Glutamatergic neuron (in vitro differentiated cells): ENCODE data around the gene DSCAML1. TPM values are rescaled to one million over a fixed set of nuclear protein-coding genes. Genes with fewer than 3 reads are reported as not detected.

Experiments used
- DNase-seq: peaks from one replicate; pipeline ENCODE4 v3.0.0; 2022
- H3K27ac Mint-ChIP-seq: one replicate; pipeline ENCODE4 v1.8.0; 2020; ENCODE audit warnings: mild to moderate bottlenecking, mixed read lengths, inconsistent platforms; ENCODE audit not compliant: unreplicated experiment
- H3K27me3 Mint-ChIP-seq: one replicate; pipeline ENCODE4 v1.8.0; 2020; ENCODE audit warnings: mild to moderate bottlenecking, moderate library complexity, mixed read lengths, inconsistent platforms; ENCODE audit not compliant: unreplicated experiment
- H3K36me3 Mint-ChIP-seq: one replicate; pipeline ENCODE4 v1.8.0; 2020; ENCODE audit warnings: mild to moderate bottlenecking, mixed read lengths, inconsistent platforms; ENCODE audit not compliant: unreplicated experiment
- H3K4me1 Mint-ChIP-seq: one replicate; pipeline ENCODE4 v1.8.0; 2020; ENCODE audit warnings: mild to moderate bottlenecking, low read depth, mixed read lengths, inconsistent platforms; ENCODE audit not compliant: unreplicated experiment
- H3K4me3 Mint-ChIP-seq: one replicate; pipeline ENCODE4 v1.8.0; 2020; ENCODE audit warnings: mild to moderate bottlenecking, mixed read lengths, inconsistent platforms; ENCODE audit not compliant: unreplicated experiment
- H3K9me3 Mint-ChIP-seq: one replicate; pipeline ENCODE4 v1.8.0; 2020; ENCODE audit warnings: mild to moderate bottlenecking, moderate library complexity, mixed read lengths, inconsistent platforms; ENCODE audit not compliant: unreplicated experiment
- CTCF ChIP-seq: fragments of 200-600 bp; sonication (generic); IDR thresholded peaks from one replicate; pipeline ENCODE4 v1.5.0; 2021; ENCODE audit not compliant: partially characterized antibody, unreplicated experiment
- total RNA-seq: library from RNA; stranded (reverse); fragmentation: NEBNext Ultra II Directional; extraction: Animal tissue kit (Norgen Biotek cat#: 25700); gene quantifications from one replicate; pipeline ENCODE4 v1.2.1, GENCODE V29; 2021; ENCODE audit not compliant: unreplicated experiment

Gene DSCAML1
- total RNA-seq, 1 donor from 2014 or later: 0.07 TPM

GRCh38 chr11:117435326-117435725 is 361.7 kb downstream of the DSCAML1 start:
- Mint-ChIP-seq H3K27me3 (peaks cover 5% of the 10 kb centered on the region), H3K9me3 (no peaks in the 10 kb centered on the region), H3K4me1 (no peaks in the 10 kb centered on the region), H3K4me3 (no peak overlapping the region), H3K36me3 (no peaks in the 10 kb centered on the region), H3K27ac (no peak overlapping the region)
- TF ChIP-seq CTCF: no peak
- DNase-seq: no peak

GRCh38 chr11:117434481-117434880 is 362.5 kb downstream of the DSCAML1 start:
- H3K9me3 Mint-ChIP-seq: no peaks in the 10 kb centered on the region
- TF ChIP-seq CTCF: no peak
- peaks cover 3% of the 10 kb centered on the region for H3K4me1 Mint-ChIP-seq
- no peak for DNase-seq
- no peak overlapping the region for H3K4me3 Mint-ChIP-seq
- no peak overlapping the region for H3K27ac Mint-ChIP-seq
- H3K36me3 Mint-ChIP-seq: no peaks in the 10 kb centered on the region
- peaks cover 4% of the 10 kb centered on the region for H3K27me3 Mint-ChIP-seq

- Mint-ChIP-seq H3K4me1 (peaks cover 3% of the 10 kb centered on the region), H3K9me3 (no peaks in the 10 kb centered on the region), H3K4me3 (no peak overlapping the region), H3K27me3 (peaks cover 4% of the 10 kb centered on the region), H3K27ac (no peak overlapping the region), H3K36me3 (no peaks in the 10 kb centered on the region)
- DNase-seq: no peak
- TF ChIP-seq CTCF: no peak
Observed at GRCh38 chr11:117433717-117434116, 363.3 kb downstream of the DSCAML1 start.

- Mint-ChIP-seq H3K9me3 (no peaks in the 10 kb centered on the region), H3K4me3 (no peak overlapping the region), H3K36me3 (no peaks in the 10 kb centered on the region), H3K4me1 (peaks cover 5% of the 10 kb centered on the region), H3K27me3 (peaks cover 1% of the 10 kb centered on the region), H3K27ac (no peak overlapping the region)
- no peak for DNase-seq
- TF ChIP-seq CTCF: no peak
Observed at GRCh38 chr11:117431436-117431835, 365.6 kb downstream of the DSCAML1 start.

DNA sequence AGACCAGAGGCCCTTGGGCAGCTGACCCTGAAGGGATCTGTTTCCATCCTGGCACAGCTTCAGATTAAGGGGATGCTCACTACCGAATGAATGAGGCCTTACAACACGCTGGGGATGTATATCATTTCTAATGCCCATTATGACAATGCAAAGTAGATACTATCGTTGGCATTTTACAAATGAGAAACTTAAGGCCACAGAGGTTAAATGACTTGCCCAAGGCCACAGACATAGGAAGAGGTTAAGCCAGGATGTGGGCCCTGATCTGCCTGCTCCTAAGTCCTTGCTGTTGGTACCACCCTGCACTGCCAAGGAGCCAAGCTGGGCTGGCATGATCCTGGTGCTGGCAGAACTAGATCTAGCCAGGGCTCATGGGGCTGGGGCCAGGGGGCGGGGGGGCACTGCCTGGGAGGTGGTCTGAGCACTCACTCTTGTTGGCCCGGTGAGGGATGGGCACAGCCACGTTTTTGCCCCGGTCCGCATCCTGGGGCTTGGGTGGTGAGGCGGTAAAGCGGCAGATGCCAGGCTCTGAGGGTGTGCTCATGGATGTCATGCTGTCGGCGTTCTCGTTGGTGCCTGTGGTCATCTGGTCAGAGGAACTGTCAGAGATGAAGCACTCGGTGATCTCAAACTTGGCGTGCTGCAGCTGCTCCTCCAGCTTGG is 366.6 kb downstream of the DSCAML1 start:
- Mint-ChIP-seq H3K9me3 (no peaks in the 10 kb centered on the region), H3K4me1 (peaks cover 5% of the 10 kb centered on the region), H3K27me3 (peaks cover 1% of the 10 kb centered on the region), H3K36me3 (no peaks in the 10 kb centered on the region), H3K4me3 (no peak overlapping the region), H3K27ac (no peak overlapping the region)
- DNase-seq: no peak
- no peak for TF ChIP-seq CTCF
